ENCODE measurements around the gene INPP4B.

DNA sequence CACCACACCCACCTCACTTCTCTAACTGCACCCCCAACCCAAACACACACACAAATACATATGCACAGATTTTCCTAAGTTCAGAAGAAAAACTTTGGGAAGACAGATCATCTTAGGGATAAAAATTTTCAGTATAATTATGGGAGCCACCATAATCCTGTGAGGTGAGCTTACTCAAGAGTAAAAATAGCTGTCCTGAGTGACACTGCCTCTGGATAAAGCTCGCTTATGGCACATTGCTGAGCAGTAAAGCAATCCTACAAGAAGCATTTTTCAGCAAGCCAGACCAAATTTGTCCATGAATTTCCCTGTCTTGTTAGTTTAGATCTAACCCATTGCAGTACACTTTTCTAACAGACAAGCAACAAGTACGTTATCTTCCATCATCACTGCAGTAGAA lies 83.8 kb downstream of the INPP4B start:
- TF ChIP-seq, protein P1, sequence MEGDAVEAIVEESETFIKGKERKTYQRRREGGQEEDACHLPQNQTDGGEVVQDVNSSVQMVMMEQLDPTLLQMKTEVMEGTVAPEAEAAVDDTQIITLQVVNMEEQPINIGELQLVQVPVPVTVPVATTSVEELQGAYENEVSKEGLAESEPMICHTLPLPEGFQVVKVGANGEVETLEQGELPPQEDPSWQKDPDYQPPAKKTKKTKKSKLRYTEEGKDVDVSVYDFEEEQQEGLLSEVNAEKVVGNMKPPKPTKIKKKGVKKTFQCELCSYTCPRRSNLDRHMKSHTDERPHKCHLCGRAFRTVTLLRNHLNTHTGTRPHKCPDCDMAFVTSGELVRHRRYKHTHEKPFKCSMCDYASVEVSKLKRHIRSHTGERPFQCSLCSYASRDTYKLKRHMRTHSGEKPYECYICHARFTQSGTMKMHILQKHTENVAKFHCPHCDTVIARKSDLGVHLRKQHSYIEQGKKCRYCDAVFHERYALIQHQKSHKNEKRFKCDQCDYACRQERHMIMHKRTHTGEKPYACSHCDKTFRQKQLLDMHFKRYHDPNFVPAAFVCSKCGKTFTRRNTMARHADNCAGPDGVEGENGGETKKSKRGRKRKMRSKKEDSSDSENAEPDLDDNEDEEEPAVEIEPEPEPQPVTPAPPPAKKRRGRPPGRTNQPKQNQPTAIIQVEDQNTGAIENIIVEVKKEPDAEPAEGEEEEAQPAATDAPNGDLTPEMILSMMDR (IDR thresholded peaks at IDR 0.05; ENCODE audit: borderline replicate concordance, extremely low read depth, low read length, poor library complexity, severe bottlenecking): no peak
- no peak for TF ChIP-seq EZH2 (IDR thresholded peaks at IDR 0.05; ENCODE audit: borderline replicate concordance, low read depth, low read length, severe bottlenecking)

Data from DND-41 (cell line).